Suprapubic skin (tissue), 3 donors: Measurements from ENCODE around the gene KRTAP5-4.

Experiments used
- CTCF ChIP-seq, 2 donors: fragments of 200-600 bp in 1 of 2; fragments of 450-650 bp in 1 of 2; sonication (generic) in 1 of 2; IDR thresholded peaks; one replicate each; pipeline ENCODE4 v1.5.1; 2016 to 2019; ENCODE audit warnings: antibody characterized with exemption in 2 of 2, mild to moderate bottlenecking in 1 of 2, moderate library complexity in 1 of 2
- EP300 ChIP-seq: sonication (generic); formaldehyde crosslinking; IDR thresholded peaks from one replicate; pipeline ENCODE4 v1.6.1; 2017; ENCODE audit warnings: antibody characterized with exemption
- POLR2A ChIP-seq, 2 donors: fragments of 450-650 bp; IDR thresholded peaks; one replicate each; pipeline ENCODE4 v1.6.1; 2017; ENCODE audit warnings: antibody characterized with exemption in 2 of 2, mild to moderate bottlenecking in 2 of 2, moderate library complexity in 2 of 2

GRCh38 chr11:1642288-1643145, 20.6 kb upstream of the KRTAP5-4 start:
- no peak for TF ChIP-seq CTCF (IDR thresholded peaks at IDR 0.05)
- TF ChIP-seq POLR2A (IDR thresholded peaks at IDR 0.05) = no peak
- TF ChIP-seq EP300 = no peak
